HepG2 (cell line): ENCODE data around the gene TET2. TPM values are rescaled to one million over a fixed set of nuclear protein-coding genes. Genes with fewer than 3 reads are reported as not detected.
A peak's percentile ranks its signal among the peaks of the same experiment; 100 is the strongest.

Experiments used
- CAMTA2 ChIP-seq: sonication (generic); formaldehyde crosslinking; IDR thresholded peaks from 2 replicates; pipeline ENCODE4 v1.4.0; 2020; ENCODE audit warnings: mild to moderate bottlenecking, missing genetic modification reagents, borderline replicate concordance
- CCAR2 ChIP-seq: fragments of 200-400 bp; formaldehyde crosslinking; optimal IDR thresholded peaks from 2 replicates; pipeline ENCODE3; 2018; ENCODE audit warnings: low read depth, mild to moderate bottlenecking, low read length, moderate library complexity
- CREB1 ChIP-seq, 2 experiments: fragments of 450-650 bp in 1 of 2; IDR thresholded peaks; 2 replicates each; pipeline ENCODE4 v1.6.1; 2016 to 2017; ENCODE audit warnings: control low read depth in 1 of 2, mild to moderate bottlenecking in 1 of 2, missing compliant biosample characterization in 1 of 2, missing genetic modification characterization in 1 of 2
- FOSL2 ChIP-seq: sonication (generic); formaldehyde crosslinking; IDR thresholded peaks from 2 replicates; pipeline ENCODE4 v1.4.0; 2020; ENCODE audit warnings: missing genetic modification reagents
- GABPA ChIP-seq, 2 experiments: IDR thresholded peaks; 2 replicates each; pipeline ENCODE4 v1.6.1; 2011 to 2016; ENCODE audit warnings: low read depth in 2 of 2, low read length in 1 of 2, missing biosample characterization in 1 of 2, missing genetic modification characterization in 1 of 2
- GPBP1L1 ChIP-seq: sonication (generic); formaldehyde crosslinking; IDR thresholded peaks from 2 replicates; pipeline ENCODE4 v1.5.0; 2020; ENCODE audit warnings: mild to moderate bottlenecking, missing genetic modification reagents
- HDAC6 ChIP-seq: fragments of 200-600 bp; sonication (generic); IDR thresholded peaks from 2 replicates; pipeline ENCODE4 v1.7.0; 2017; ENCODE audit warnings: mild to moderate bottlenecking, antibody characterized with exemption, low read length, low read depth
- MNT ChIP-seq: fragments of 450-650 bp; IDR thresholded peaks from 2 replicates; pipeline ENCODE4 v1.6.1; 2016
- REXO4 ChIP-seq: sonication (generic); formaldehyde crosslinking; IDR thresholded peaks from 2 replicates; pipeline ENCODE4 v1.8.0; 2022; ENCODE audit warnings: missing genetic modification reagents, mild to moderate bottlenecking, borderline replicate concordance
- SP4 ChIP-seq: sonication (generic); formaldehyde crosslinking; IDR thresholded peaks from 2 replicates; pipeline ENCODE4 v1.8.1; 2023; ENCODE audit warnings: mild to moderate bottlenecking, missing genetic modification reagents
- TBX3 ChIP-seq: fragments of 450-650 bp; IDR thresholded peaks from 2 replicates; pipeline ENCODE4 v1.6.1; 2017; ENCODE audit warnings: antibody characterized with exemption, mild to moderate bottlenecking, inconsistent platforms, borderline replicate concordance
- ZBED4 ChIP-seq: sonication (generic); formaldehyde crosslinking; IDR thresholded peaks from 2 replicates; pipeline ENCODE4 v1.4.0; 2020; ENCODE audit warnings: missing genetic modification reagents, borderline replicate concordance
- ZBTB42 ChIP-seq: sonication (generic); formaldehyde crosslinking; IDR thresholded peaks from 2 replicates; pipeline ENCODE4 v1.5.0; 2020; ENCODE audit warnings: mild to moderate bottlenecking, missing genetic modification reagents
- ZNF761 ChIP-seq: sonication (generic); formaldehyde crosslinking; conservative IDR thresholded peaks from 2 replicates; pipeline ENCODE4 v1.4.0; 2020; ENCODE audit warnings: mild to moderate bottlenecking, missing genetic modification reagents
- ZNF878 ChIP-seq: sonication (generic); formaldehyde crosslinking; IDR thresholded peaks from 2 replicates; pipeline ENCODE4 v1.8.1; 2023; ENCODE audit warnings: mild to moderate bottlenecking, missing genetic modification reagents, moderate library complexity
- ZNF879 ChIP-seq: sonication (generic); formaldehyde crosslinking; IDR thresholded peaks from 2 replicates; pipeline ENCODE4 v1.8.1; 2023; ENCODE audit warnings: missing genetic modification reagents
- ZZZ3 ChIP-seq: sonication (generic); formaldehyde crosslinking; IDR thresholded peaks from 2 replicates; pipeline ENCODE4 v1.4.0; 2020; ENCODE audit warnings: missing genetic modification reagents, mild to moderate bottlenecking, borderline replicate concordance
- polyA plus RNA-seq, 8 experiments: library from polyadenylated mRNA; depleted of rRNA in 3 of 8; stranded (reverse) in 7 of 8; unstranded in 1 of 8; fragments of >200 nt; fragmentation: Illumina TruSeq in 4 of 8; extraction: Trizol in 4 of 8; gene quantifications; 2 replicates each; pipeline versions ENCODE4 v1.2.1 to v1.2.3, GENCODE V29; 2011 to 2016; ENCODE audit warnings: low read depth in 4 of 8, missing spikeins in 1 of 8, mixed read lengths in 1 of 8; ENCODE audit not compliant: insufficient read depth in 1 of 8
- total RNA-seq, 5 experiments: library from RNA; depleted of rRNA; stranded (reverse); fragments of >200 nt; fragmentation: Illumina TruSeq; extraction: Trizol; gene quantifications; 2 replicates each; pipeline ENCODE4 v1.2.3, GENCODE V29; 2016; ENCODE audit warnings: low read depth in 1 of 5

The TET2 gene
- total and polyA plus RNA-seq, 2 of the 13 experiments (the other 11 are each of a cell fraction or from before 2014, with no cell fraction given), result 4.7 to 4.8 TPM

- TF ChIP-seq ZBED4 (CRISPR knock-in tag) (0 out of 2 replicates have a peak, but pooled peaks have one; percentile 5), ZNF878 (CRISPR knock-in tag) (no peak), ZBTB42 (CRISPR knock-in tag) (no peak), CCAR2 (no peak), MNT (no peak), ZNF879 (CRISPR knock-in tag) (no peak), ZNF761 (CRISPR knock-in tag) (no peak), CREB1 (IDR thresholded peaks at IDR 0.05) (no peak), CREB1 (CRISPR knock-in tag; IDR thresholded peaks at IDR 0.05) (no peak), HDAC6 (no peak), ZZZ3 (CRISPR knock-in tag) (no peak), GABPA (IDR thresholded peaks at IDR 0.05; ENCODE audit: low read depth, low read length) (no peak), GABPA (CRISPR knock-in tag; IDR thresholded peaks at IDR 0.05; ENCODE audit: low read depth) (no peak), FOSL2 (CRISPR knock-in tag) (0 out of 2 replicates have a peak, but pooled peaks have one; percentile 6), SP4 (no peak), CAMTA2 (CRISPR knock-in tag) (no peak), TBX3 (no peak), REXO4 (CRISPR knock-in tag) (no peak), GPBP1L1 (no peak)
These were observed at the start of gene TET2 (continued) for GRCh38 chr4:105146276-105147015.
